GM19193 (cell line): Measurements from ENCODE around the gene SPNS1.

Experiments used
- POLR2A ChIP-seq: IDR thresholded peaks from 4 replicates; pipeline ENCODE4 v1.6.1; 2011; ENCODE audit not compliant: insufficient read depth, insufficient read length; ENCODE audit errors: extremely low read depth

The SPNS1 gene

GRCh38 chr16:28943281-28943680 is 31.3 kb upstream of the SPNS1 start:
- no peak for TF ChIP-seq POLR2A

- TF ChIP-seq POLR2A, result no peak
Observed at GRCh38 chr16:28946681-28947080, 27.9 kb upstream of the SPNS1 start.

- peak; percentile 83 for TF ChIP-seq POLR2A
Observed at GRCh38 chr16:28950648-28951409, 23.7 kb upstream of the SPNS1 start, which contains the start of gene NFATC2IP. NFATC2IP (plus strand) TSS chr16:28950937; CDS start chr16:28951012, 75 bp downstream.

GRCh38 chr16:28951410-28951943 is 23.1 kb upstream of the SPNS1 start:
- TF ChIP-seq POLR2A, result no peak

- no peak for TF ChIP-seq POLR2A
Observed at GRCh38 chr16:28958216-28958615, 16.4 kb upstream of the SPNS1 start.

- no peak for TF ChIP-seq POLR2A
Observed at GRCh38 chr16:28958836-28959235, 15.7 kb upstream of the SPNS1 start.

GRCh38 chr16:28964072-28964471 is 10.5 kb upstream of the SPNS1 start:
- no peak for TF ChIP-seq POLR2A

GRCh38 chr16:28964496-28964895 is 10.1 kb upstream of the SPNS1 start:
- TF ChIP-seq POLR2A, result no peak

- TF ChIP-seq POLR2A, result no peak
Observed at GRCh38 chr16:28967156-28967555, 7.4 kb upstream of the SPNS1 start.

GRCh38 chr16:28974007-28974436 is 556 bp upstream of the SPNS1 start:
- TF ChIP-seq POLR2A, result no peak

GRCh38 chr16:28975158-28975599 is 601 bp downstream of the SPNS1 start:
- TF ChIP-seq POLR2A, result no peak

- no peak for TF ChIP-seq POLR2A
Observed at GRCh38 chr16:28977703-28978662, 3.4 kb downstream of the SPNS1 start.

GRCh38 chr16:28980929-28981328 is 6.4 kb downstream of the SPNS1 start:
- no peak for TF ChIP-seq POLR2A

- TF ChIP-seq POLR2A, result no peak
Observed at GRCh38 chr16:28981517-28981916, 6.9 kb downstream of the SPNS1 start.

- TF ChIP-seq POLR2A, result no peak
Observed at GRCh38 chr16:28982418-28982817, 7.8 kb downstream of the SPNS1 start.

GRCh38 chr16:28982949-28983348 is 8.4 kb downstream of the SPNS1 start:
- TF ChIP-seq POLR2A, result no peak

GRCh38 chr16:28983644-28984043 is 9.1 kb downstream of the SPNS1 start:
- no peak for TF ChIP-seq POLR2A
